H9 (cell line): ENCODE measurements around the gene F2. TPM values are rescaled to one million over a fixed set of nuclear protein-coding genes. Genes with fewer than 3 reads are reported as not detected.

ENCODE experiments used
- DNase-seq: peaks from one replicate; pipeline ENCODE4 v3.0.0-alpha.2; 2017
- H2AFZ ChIP-seq: one replicate; pipeline ENCODE4 v1.6.1; 2013; ENCODE audit warnings: mild to moderate bottlenecking, low read length, control low read depth, moderate library complexity
- H2AK5ac ChIP-seq: 2 replicates; pipeline ENCODE4 v1.6.1; 2013; ENCODE audit warnings: low read length, control low read depth, mixed read lengths; ENCODE audit not compliant: insufficient read length
- H2BK120ac ChIP-seq: one replicate; pipeline ENCODE4 v1.6.1; 2013; ENCODE audit warnings: low read depth, mild to moderate bottlenecking, low read length, control low read depth, inconsistent platforms; ENCODE audit not compliant: poor library complexity, severe bottlenecking
- H2BK12ac ChIP-seq: 2 replicates; pipeline ENCODE4 v1.6.1; 2013; ENCODE audit warnings: low read length, control low read depth, mixed read lengths, low read depth; ENCODE audit not compliant: insufficient read length
- H2BK15ac ChIP-seq: 2 replicates; pipeline ENCODE4 v1.6.1; 2013; ENCODE audit warnings: low read depth, low read length, control low read depth
- H2BK20ac ChIP-seq: one replicate; pipeline ENCODE4 v1.6.1; 2013; ENCODE audit warnings: low read depth, mild to moderate bottlenecking, low read length, control low read depth, inconsistent platforms; ENCODE audit not compliant: poor library complexity, severe bottlenecking
- H2BK5ac ChIP-seq: 2 replicates; pipeline ENCODE4 v1.6.1; 2013; ENCODE audit warnings: low read length, control low read depth, mixed read lengths; ENCODE audit not compliant: insufficient read length
- H3K14ac ChIP-seq: 2 replicates; pipeline ENCODE4 v1.6.1; 2013; ENCODE audit warnings: low read length, control low read depth; ENCODE audit not compliant: insufficient read depth
- H3K18ac ChIP-seq: 2 replicates; pipeline ENCODE4 v1.6.1; 2013; ENCODE audit warnings: low read depth, mild to moderate bottlenecking, mixed read lengths, low read length, control low read depth; ENCODE audit not compliant: insufficient read length
- H3K23ac ChIP-seq: 2 replicates; pipeline ENCODE4 v1.6.1; 2013; ENCODE audit warnings: low read length, control low read depth, mixed read lengths, low read depth; ENCODE audit not compliant: insufficient read length
- H3K23me2 ChIP-seq: 2 replicates; pipeline ENCODE4 v1.6.1; 2013; ENCODE audit warnings: low read depth, mild to moderate bottlenecking, mixed read lengths, low read length, control low read depth; ENCODE audit not compliant: insufficient read length, poor library complexity, severe bottlenecking
- H3K27ac ChIP-seq: 2 replicates; pipeline ENCODE4 v1.5.1; 2013; ENCODE audit warnings: low read length, control low read depth, mixed read lengths, low read depth; ENCODE audit not compliant: insufficient read length
- H3K27me3 ChIP-seq: 2 replicates; pipeline ENCODE4 v1.6.1; 2013; ENCODE audit warnings: low read length, control low read depth, inconsistent platforms; ENCODE audit not compliant: insufficient read depth
- H3K4ac ChIP-seq: 2 replicates; pipeline ENCODE4 v1.6.1; 2013; ENCODE audit warnings: low read depth, mild to moderate bottlenecking, control low read depth, inconsistent platforms, low read length, moderate library complexity
- H3K4me1 ChIP-seq: 2 replicates; pipeline ENCODE4 v1.6.1; 2013; ENCODE audit warnings: low read length, control low read depth, inconsistent platforms; ENCODE audit not compliant: insufficient read depth
- H3K4me2 ChIP-seq: 2 replicates; pipeline ENCODE4 v1.6.1; 2013; ENCODE audit warnings: low read length, control low read depth, mixed read lengths; ENCODE audit not compliant: insufficient read length, insufficient read depth
- H3K56ac ChIP-seq: 2 replicates; pipeline ENCODE4 v1.6.1; 2013; ENCODE audit warnings: low read depth, mild to moderate bottlenecking, mixed read lengths, low read length, control low read depth; ENCODE audit not compliant: insufficient read length
- H3K79me1 ChIP-seq: 2 replicates; pipeline ENCODE4 v1.6.1; 2013; ENCODE audit warnings: low read depth, mild to moderate bottlenecking, moderate library complexity, low read length, control low read depth, inconsistent platforms; ENCODE audit not compliant: insufficient read depth, poor library complexity, severe bottlenecking
- H3K79me2 ChIP-seq: 2 replicates; pipeline ENCODE4 v1.6.1; 2013; ENCODE audit warnings: low read length, control low read depth, inconsistent platforms; ENCODE audit not compliant: insufficient read depth
- H3K9ac ChIP-seq: 2 replicates; pipeline ENCODE4 v1.6.1; 2013; ENCODE audit warnings: low read length, control low read depth, mixed read lengths; ENCODE audit not compliant: insufficient read length; ENCODE audit errors: extremely low read depth
- H3K9me3 ChIP-seq: one replicate; pipeline ENCODE4 v1.6.1; 2013; ENCODE audit warnings: low read depth, low read length, inconsistent platforms; ENCODE audit not compliant: control insufficient read depth
- H3T11ph ChIP-seq: one replicate; pipeline ENCODE4 v1.6.1; 2013; ENCODE audit warnings: mild to moderate bottlenecking, low read length, control low read depth, inconsistent platforms
- H4K20me1 ChIP-seq: one replicate; pipeline ENCODE4 v1.6.1; 2013; ENCODE audit not compliant: control insufficient read depth, insufficient read length, insufficient read depth
- H4K5ac ChIP-seq: 2 replicates; pipeline ENCODE4 v1.6.1; 2013; ENCODE audit warnings: low read depth, mild to moderate bottlenecking, mixed read lengths, low read length, control low read depth; ENCODE audit not compliant: insufficient read length
- H4K8ac ChIP-seq: replicated peaks from 2 replicates; pipeline ENCODE4 v1.6.1; 2013; ENCODE audit warnings: low read length, control low read depth, mixed read lengths, low read depth; ENCODE audit not compliant: insufficient read length
- H4K91ac ChIP-seq: 2 replicates; pipeline ENCODE4 v1.6.1; 2013; ENCODE audit warnings: low read depth, mild to moderate bottlenecking, moderate library complexity, mixed read lengths, low read length, control low read depth; ENCODE audit not compliant: insufficient read length
- H3K27ac Mint-ChIP-seq, 3 experiments: 2 replicates in 2 of 3; 3 replicates in 1 of 3; pipeline ENCODE4 v1.8.0; 2020 to 2021; ENCODE audit warnings: mixed read lengths in 3 of 3, mild to moderate bottlenecking in 1 of 3, moderate library complexity in 1 of 3
- H3K27me3 Mint-ChIP-seq: 2 replicates; pipeline ENCODE4 v1.8.0; 2021; ENCODE audit warnings: low read depth, mild to moderate bottlenecking, moderate library complexity, mixed read lengths
- H3K36me3 Mint-ChIP-seq, 3 experiments: 2 replicates in 2 of 3; 3 replicates in 1 of 3; pipeline ENCODE4 v1.8.0; 2020 to 2021; ENCODE audit warnings: low read depth in 3 of 3, mixed read lengths in 3 of 3; ENCODE audit not compliant: insufficient read depth in 1 of 3
- H3K4me1 Mint-ChIP-seq, 2 experiments: 2 replicates each; pipeline ENCODE4 v1.8.0; 2020; ENCODE audit warnings: mixed read lengths in 2 of 2
- H3K4me3 Mint-ChIP-seq, 2 experiments: 2 replicates in 1 of 2; 3 replicates in 1 of 2; pipeline ENCODE4 v1.8.0; 2020 to 2021; ENCODE audit warnings: mild to moderate bottlenecking in 2 of 2, mixed read lengths in 2 of 2, moderate library complexity in 1 of 2
- H3K9me3 Mint-ChIP-seq, 2 experiments: 2 replicates in 1 of 2; 3 replicates in 1 of 2; pipeline ENCODE4 v1.8.0; 2020; ENCODE audit warnings: mild to moderate bottlenecking in 2 of 2, mixed read lengths in 2 of 2, moderate library complexity in 1 of 2
- CTCF ChIP-seq: fragments of 200-600 bp; sonication (generic); conservative IDR thresholded peaks from 3 replicates; pipeline ENCODE4 v1.8.0; 2021; ENCODE audit warnings: antibody characterized with exemption, mild to moderate bottlenecking
- WGBS: extraction: QIAGEN DNeasy Blood & Tissue Kit; methylation state at CpG from one replicate; pipeline ENCODE4 v1.1.7; 2013; ENCODE audit warnings: missing lambda C conversion rate, low lambda C conversion rate, mixed read lengths; ENCODE audit not compliant: insufficient read length; ENCODE audit errors: extremely low coverage; 5-methylcytosine and 5-hydroxymethylcytosine counted together
- total RNA-seq: library from RNA; stranded (reverse); gene quantifications from 2 replicates; pipeline ENCODE4 v1.2.1, GENCODE V29; 2021

F2 gene
- total RNA-seq, 1 experiment from 2014 or later, result not detected

GRCh38 chr11:46672381-46672839, 46.6 kb upstream of the F2 start:
- Mint-ChIP-seq H3K4me3 (no peak overlapping the region), H3K9me3 (no peaks in the 10 kb centered on the region), H3K27ac (no peak overlapping the region; a peak in 3 of 7 replicates), H3K27me3 (no peaks in the 10 kb centered on the region; the same call in 1 of the 2 replicates), H3K4me1 (peaks cover 14 to 16% of the 10 kb centered on the region in 2 experiments), H3K36me3 (peaks cover 20 to 52% (median 50%) of the 10 kb centered on the region in 3 experiments; a peak in 6 of 7 replicates)
- no peak overlapping the region for H4K8ac ChIP-seq
- no peaks in the 10 kb centered on the region for H4K20me1 ChIP-seq
- H3K79me2 ChIP-seq, result no peaks in the 10 kb centered on the region
- no peak overlapping the region for H3K9ac ChIP-seq
- no peak overlapping the region for H2AK5ac ChIP-seq
- no peak overlapping the region for H4K5ac ChIP-seq
- no peak overlapping the region for H2BK20ac ChIP-seq
- H4K91ac ChIP-seq, result no peak overlapping the region
- H3K27ac ChIP-seq, result no peak overlapping the region
- no peak overlapping the region for H2AFZ ChIP-seq
- H3K14ac ChIP-seq, result no peak overlapping the region
- H2BK120ac ChIP-seq, result no peak overlapping the region
- H3K4me1 ChIP-seq, result no peaks in the 10 kb centered on the region
- H3K4ac ChIP-seq, result no peak overlapping the region
- no CpG with 5 or more reads among the region's 7 CpGs for WGBS
- H3K9me3 ChIP-seq, result no peaks in the 10 kb centered on the region
- no peak overlapping the region for H3T11ph ChIP-seq
- no peak overlapping the region for H2BK15ac ChIP-seq
- TF ChIP-seq CTCF, result no peak
- no peak overlapping the region for H2BK5ac ChIP-seq
- H3K79me1 ChIP-seq, result no peaks in the 10 kb centered on the region
- H2BK12ac ChIP-seq, result no peak overlapping the region
- no peaks in the 10 kb centered on the region for H3K23me2 ChIP-seq
- H3K4me2 ChIP-seq, result no peak overlapping the region
- no peak overlapping the region for H3K56ac ChIP-seq
- no peak overlapping the region for H3K23ac ChIP-seq
- no peaks in the 10 kb centered on the region for H3K27me3 ChIP-seq
- no peak overlapping the region for H3K18ac ChIP-seq
- DNase-seq, result no peak
